HG02970 (cell line): ENCODE results near the gene SEZ6L2.
"Not testable (repeated sequence)": the region's sequence is repeated elsewhere in the genome, so short reads cannot be mapped to it uniquely, and the experiment has no call there.

Experiments used
- ATAC-seq: cut with Tn5 transposase; IDR thresholded peaks from one replicate; pipeline ENCODE4 v1.9.1; 2021; ENCODE audit warnings: mild to moderate bottlenecking, moderate library complexity, moderate number of reproducible peaks; ENCODE audit not compliant: unreplicated experiment, low FRiP score

SEZ6L2 gene

GRCh38 chr16:29858149-29858849 lies 41.1 kb downstream of the SEZ6L2 start:
- ATAC-seq = no peak

- ATAC-seq = no peak
Observed at GRCh38 chr16:29857133-29857760, 42.1 kb downstream of the SEZ6L2 start.

GRCh38 chr16:29854520-29855100 lies 44.7 kb downstream of the SEZ6L2 start:
- no peak for ATAC-seq

- no peak for ATAC-seq
Observed at GRCh38 chr16:29852654-29853053, 46.7 kb downstream of the SEZ6L2 start.

- ATAC-seq = no peak
Observed at GRCh38 chr16:29850998-29851397, 48.4 kb downstream of the SEZ6L2 start.

GRCh38 chr16:29849505-29849904 lies 49.8 kb downstream of the SEZ6L2 start:
- no peak for ATAC-seq

- ATAC-seq = no peak
Observed at GRCh38 chr16:29848420-29849297, 50.7 kb downstream of the SEZ6L2 start.

- no peak for ATAC-seq
Observed at GRCh38 chr16:29845656-29846055, 53.7 kb downstream of the SEZ6L2 start.

GRCh38 chr16:29844575-29845331 lies 54.6 kb downstream of the SEZ6L2 start:
- no peak for ATAC-seq

- ATAC-seq = no peak
Observed at GRCh38 chr16:29843931-29844330, 55.4 kb downstream of the SEZ6L2 start.

GRCh38 chr16:29842732-29843346 lies 56.5 kb downstream of the SEZ6L2 start:
- ATAC-seq = no peak

GRCh38 chr16:29841631-29842030 lies 57.7 kb downstream of the SEZ6L2 start:
- no peak for ATAC-seq

- ATAC-seq = no peak
Observed at GRCh38 chr16:29840240-29840639, 59.1 kb downstream of the SEZ6L2 start.

- ATAC-seq = no peak
Observed at GRCh38 chr16:29839822-29840221, 59.5 kb downstream of the SEZ6L2 start.

GRCh38 chr16:29837841-29838240 lies 61.5 kb downstream of the SEZ6L2 start:
- no peak for ATAC-seq

GRCh38 chr16:29836623-29837022 lies 62.7 kb downstream of the SEZ6L2 start:
- ATAC-seq = no peak

GRCh38 chr16:29835926-29836325 lies 63.4 kb downstream of the SEZ6L2 start:
- ATAC-seq = no peak

- no peak for ATAC-seq
Observed at GRCh38 chr16:29834079-29834478, 65.3 kb downstream of the SEZ6L2 start.

GRCh38 chr16:29833219-29833618 lies 66.1 kb downstream of the SEZ6L2 start:
- ATAC-seq = not testable (repeated sequence)

GRCh38 chr16:29831490-29831889 lies 67.9 kb downstream of the SEZ6L2 start:
- no peak for ATAC-seq
